ENCODE measurements around the gene MEIKIN.

The MEIKIN gene

GRCh38 chr5:131973089-131973712, 27.7 kb upstream of the MEIKIN start:
- DNase-seq: no peak

DNA sequence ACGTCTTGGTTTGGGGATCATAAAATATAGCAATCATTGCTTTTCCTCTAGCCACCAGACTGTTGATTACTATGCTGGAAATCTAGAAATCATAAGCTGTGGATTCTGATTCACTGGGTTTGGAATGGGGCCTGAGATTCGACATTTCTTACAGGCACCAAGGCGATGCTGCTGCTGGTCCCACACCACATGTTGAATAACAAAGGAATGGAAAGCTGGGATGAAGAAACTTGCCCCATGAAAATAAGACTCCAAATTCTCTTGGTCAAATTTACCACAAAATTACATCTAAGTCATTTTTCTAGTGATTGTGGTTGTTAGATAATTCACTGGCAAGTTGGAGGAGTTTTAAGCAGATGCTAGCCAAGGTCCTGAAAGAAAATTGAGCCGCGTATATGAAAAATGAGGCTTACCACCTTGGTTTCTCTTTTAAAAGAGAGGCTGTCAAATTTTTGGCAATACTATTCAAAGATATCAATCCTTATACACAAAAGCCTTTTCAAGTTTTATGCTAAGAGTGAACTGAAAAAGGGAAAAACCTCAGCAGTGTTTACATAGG, 23.0 kb upstream of the MEIKIN start:
- no peak for DNase-seq

DNA sequence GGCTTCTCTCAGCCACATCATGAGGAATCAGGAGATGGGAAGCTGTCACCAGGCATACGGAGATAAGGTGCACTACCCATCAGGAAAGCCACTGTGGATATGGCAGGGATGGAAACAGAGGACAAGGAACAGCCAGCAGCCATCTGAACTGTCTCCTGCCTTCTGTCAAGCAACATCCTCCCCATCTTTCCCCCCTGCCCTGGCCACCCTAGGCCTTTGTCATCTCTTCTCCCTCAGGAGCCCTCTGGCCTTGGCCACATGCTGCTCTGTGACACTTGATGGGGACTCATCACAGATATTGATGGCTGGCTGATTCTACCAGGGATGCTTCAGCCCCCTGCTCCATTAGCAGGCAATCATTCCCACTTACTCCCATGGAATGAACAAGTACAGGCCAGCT, 21.1 kb upstream of the MEIKIN start:
- no peak for DNase-seq

DNA sequence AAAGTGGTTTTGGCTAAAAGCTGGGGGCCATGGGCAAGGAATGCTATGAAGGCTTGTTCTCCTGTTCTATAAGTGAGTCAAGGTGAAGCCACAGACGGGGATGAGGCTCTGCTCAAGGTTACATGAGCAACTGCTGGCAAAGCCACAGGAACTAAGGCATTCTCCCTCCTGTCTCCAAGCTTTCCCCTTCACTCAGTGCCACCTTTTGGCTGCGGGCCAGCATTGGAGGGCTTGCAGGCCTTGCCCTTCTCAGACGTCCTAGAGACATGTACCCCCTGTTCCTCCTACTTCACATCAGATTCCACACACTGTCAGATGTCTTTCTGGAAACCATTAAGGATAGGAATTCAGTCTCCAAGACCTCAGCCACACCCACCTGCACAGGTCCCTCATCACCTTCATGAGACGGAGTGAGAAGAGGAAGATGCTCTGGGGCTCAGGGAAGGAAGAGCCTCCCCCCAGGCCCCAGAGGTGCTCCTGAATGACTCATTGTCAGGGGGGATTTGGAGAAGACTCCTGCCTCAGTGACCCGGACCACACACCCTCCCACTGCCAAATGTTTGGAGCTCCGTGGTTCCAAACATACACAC, 20.5 kb upstream of the MEIKIN start:
- no peak for DNase-seq

GRCh38 chr5:131959906-131960305, 14.4 kb upstream of the MEIKIN start:
- no peak for DNase-seq

DNA sequence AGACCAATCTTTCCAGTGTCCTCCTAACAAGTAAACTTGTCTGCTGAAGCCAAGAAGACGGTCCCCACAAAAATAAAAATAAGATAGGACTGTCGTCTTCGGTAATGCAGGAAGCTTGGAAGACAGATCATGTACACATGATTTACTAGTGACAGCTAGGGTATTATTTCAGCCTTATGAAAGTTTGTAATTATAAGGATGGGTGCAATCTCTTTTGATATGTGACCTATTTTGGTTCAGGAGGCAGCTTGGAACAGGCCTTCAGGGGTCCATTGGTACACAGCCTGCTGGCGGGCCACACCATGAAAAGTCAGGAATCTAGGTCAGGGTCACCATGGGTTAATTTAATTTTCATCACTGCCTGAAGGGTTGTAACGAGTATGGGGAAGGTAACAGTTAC, 13.7 kb upstream of the MEIKIN start:
- no peak for DNase-seq

- no peak for DNase-seq
Measured at GRCh38 chr5:131957721-131958441, 12.4 kb upstream of the MEIKIN start.

DNA sequence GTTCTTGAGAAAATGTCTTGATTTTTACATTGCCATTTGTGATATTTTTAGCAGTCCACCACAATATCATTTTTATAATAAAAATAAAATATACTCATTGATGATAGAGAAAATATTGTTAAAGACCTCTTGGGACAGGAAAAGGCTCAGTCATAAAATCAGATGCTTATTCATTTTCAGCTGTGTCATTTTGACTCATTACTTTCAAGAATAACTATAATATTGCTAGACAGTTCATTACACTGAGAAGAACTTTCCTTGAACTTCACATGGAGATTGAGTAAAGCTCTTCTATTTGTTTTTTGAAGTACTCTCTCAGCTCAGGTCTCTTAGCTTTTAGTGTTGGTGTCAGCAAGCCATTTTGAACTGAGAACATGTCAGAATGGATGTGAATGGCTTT, 8.5 kb upstream of the MEIKIN start:
- no peak for DNase-seq

DNA sequence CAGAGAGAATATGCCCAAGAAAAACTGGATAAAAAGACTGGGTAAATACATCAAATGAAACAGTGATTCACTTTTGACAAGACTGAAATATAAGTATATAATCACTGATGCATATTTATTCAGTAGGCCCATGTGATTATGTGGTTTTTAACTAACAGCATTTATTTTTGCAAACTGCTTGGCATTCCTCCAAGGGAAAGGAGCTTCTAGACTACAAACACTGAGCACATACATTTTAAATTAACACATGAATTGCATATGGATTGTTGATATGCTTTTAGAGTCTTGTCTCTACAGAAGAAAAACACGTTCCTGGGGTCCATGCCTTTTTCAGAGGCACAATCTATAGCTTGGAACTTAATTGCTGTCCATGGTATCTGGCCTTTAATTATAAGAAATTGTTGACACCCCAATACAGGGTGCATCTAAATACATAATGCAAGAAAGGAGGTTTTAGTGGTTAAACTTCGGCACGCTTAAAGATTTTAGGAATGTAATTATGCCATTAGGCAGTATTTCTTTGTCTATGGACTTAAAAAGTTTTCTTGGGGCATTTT, 6.9 kb upstream of the MEIKIN start:
- no peak for DNase-seq

DNA sequence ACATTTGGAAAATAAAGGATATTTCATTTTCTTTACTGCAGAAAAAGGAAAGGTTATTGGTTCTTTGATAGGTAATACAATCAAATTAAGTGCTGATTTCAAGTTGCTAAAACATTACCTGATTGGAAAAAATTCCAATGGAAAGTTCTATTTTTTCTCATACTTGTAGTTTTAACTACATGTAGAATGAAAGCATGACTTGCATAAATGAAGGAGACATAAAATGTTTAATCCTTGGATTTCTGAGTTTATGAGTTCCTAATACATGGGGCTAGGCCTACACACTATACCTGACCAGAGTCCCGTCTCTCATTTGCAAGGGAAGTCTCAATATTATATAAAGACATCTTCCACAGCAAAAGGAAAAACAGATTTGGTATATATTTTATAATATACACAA, 5.2 kb upstream of the MEIKIN start:
- DNase-seq: no peak

- no peak for DNase-seq
Measured at GRCh38 chr5:131947445-131947844, 2.0 kb upstream of the MEIKIN start.

DNA sequence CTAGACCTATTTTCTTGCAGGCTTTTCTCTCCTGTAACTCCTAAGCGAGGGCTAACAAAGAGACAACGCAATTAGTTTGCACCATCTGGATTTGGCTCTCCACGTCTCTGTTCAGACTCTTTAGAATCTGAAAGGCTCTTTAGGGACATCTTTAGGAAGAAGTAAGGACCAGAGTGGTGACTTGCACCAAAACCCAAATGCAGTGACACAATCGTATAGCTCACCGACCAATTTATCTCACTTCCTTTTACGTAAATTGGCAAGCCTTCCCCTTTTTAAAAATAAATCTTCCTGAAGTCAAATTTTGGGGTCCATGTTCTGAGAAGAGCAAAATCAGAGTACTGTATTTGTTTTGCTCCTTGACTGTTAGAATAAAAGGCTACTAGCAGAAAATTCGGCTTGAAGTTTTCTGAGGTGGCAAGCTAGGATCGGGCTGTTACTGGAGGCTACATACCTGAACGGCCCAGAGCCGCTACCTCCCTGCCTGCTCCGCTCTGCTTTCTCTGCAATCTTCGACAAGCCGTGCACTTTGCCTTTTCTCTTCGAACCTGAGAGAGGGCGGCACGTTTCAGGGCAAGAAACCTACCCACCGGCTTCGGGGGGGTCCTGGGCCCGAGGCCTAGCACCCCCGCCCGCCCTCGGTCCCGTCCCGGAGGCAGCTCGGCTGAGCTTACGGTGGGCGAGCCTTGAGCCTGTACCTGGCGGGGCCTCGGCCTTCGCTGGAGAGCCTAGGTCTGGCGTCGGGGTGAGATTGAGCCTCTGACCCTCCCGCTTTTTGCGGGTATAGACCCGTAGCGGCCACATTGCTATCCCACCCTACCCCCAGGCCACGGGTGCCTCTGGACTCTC, 537 bp downstream of the MEIKIN start:
- no peak for DNase-seq

DNA sequence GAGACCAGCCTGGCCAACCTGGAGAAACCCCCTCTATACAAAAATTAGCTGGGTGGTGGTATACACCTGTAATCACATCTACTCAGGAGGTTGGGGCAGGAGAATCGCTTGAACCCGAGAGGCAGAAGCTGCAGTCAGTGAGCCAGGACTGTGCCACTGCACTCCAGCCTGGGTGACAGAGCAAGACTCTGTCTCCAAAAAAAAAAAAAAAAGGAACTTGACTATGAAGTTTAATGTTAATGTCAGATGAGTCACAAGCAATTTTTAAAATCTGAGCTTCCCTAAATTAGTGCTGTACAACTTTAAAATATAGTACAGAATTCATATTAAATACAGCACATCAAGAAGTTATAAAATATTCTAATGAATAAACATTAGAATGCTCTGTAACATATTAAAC, 1.5 kb downstream of the MEIKIN start:
- DNase-seq: no peak

DNA sequence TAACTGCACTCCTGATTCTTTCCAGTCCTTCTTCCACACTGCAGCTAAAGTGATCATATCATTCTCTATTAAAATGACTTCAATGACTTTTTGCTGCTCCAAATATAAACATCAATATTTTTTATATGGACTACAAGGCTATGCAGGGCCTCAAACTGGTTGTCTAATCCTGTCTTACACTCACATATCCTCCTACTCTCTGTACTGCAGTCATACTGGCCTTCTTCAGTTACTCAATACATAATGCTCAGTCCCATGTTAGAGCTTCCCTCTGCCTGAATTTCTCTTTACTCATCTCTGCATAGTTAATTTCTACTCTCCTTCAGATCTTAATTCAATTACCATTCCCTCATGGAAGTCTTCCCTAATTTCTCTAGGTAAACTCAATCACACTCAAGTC, 3.4 kb downstream of the MEIKIN start:
- no peak for DNase-seq

DNA sequence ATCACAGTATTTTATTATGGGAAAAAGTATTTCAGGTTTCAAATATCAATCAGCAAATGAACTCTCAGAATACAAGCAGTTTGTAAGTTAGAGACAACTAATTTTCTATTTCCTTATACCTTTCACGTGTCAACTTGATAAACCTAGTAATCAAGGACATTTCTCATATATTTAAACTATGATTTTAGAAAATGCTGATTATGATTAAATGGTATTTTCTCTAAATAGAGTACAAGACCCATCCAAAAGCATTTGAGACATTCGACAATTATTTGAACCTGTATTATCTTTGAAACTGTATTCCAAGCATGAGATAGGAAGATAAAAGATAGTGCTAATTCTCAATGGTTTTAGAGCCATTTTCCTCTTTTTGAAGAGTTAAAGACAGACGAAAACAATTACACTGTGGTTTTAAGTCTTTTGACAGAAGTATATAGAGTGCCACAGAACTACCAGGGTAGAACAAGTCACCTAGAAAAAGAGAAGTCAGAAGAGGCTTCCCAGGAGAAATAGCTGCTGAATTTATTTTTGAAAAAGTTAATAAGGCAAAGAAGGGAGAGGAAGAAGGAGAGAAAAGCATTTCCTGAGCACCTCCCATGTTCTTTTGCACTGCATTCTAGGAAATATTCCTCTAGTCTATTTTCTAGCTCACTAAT, 5.6 kb downstream of the MEIKIN start:
- DNase-seq: no peak

DNA sequence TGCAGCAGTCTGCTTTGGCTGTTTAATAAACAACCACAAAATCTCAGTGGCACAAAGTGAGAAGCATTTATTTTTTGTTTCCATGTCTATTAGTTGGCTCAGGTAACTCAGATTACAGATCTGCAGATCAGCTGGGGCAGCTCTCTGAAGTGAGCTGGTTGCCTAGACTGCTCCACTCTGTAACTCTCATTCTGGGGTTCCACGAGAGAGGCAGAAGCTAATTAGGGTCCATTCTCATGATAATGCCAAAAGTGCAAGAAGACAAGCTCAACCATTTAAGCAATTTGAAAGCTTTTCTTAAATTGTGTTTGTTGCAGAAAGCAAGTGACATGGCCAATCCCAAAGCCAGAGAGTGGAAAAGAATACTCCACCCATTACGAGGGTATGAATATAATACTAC, 13.2 kb downstream of the MEIKIN start:
- DNase-seq: no peak

DNA sequence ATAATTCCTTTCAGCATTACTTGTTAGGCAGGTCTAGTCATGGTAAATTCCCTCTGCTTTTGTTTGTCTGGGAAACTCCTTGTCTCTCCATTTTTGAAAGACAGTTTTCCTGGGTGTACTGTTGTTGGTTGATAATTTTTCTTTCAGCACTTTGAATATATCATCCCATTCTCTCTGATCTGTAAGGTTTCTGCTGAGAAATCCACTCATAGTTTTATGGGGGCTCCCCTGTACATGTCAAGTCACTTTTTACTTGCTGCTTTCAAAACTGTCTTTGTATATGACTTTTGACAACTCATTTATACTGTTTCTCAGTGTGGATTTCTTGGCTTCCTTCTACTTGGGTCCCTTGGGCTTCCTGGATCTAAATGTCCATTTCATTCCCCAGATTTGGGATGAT, 16.5 kb downstream of the MEIKIN start:
- no peak for DNase-seq

GRCh38 chr5:131926168-131926567, 19.3 kb downstream of the MEIKIN start:
- DNase-seq: no peak

DNA sequence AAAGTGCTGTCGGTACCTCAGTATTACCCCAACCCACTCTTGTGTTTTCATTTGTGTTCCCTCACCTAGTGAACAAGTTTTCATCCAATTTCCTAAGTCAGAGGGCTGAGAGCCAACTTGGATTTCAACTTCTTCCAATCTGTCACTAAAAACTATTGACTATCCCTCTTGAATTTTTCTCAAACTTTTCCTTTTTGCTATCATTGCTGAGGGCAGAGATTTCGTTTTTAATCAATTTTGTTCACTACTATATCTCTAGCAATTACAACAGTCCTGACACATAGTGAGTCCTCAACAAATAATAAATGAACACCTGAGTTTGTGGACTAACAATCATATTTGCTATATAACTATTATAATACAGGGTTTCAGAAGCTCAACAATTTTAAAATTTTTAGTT, 29.0 kb downstream of the MEIKIN start:
- no peak for DNase-seq

DNA sequence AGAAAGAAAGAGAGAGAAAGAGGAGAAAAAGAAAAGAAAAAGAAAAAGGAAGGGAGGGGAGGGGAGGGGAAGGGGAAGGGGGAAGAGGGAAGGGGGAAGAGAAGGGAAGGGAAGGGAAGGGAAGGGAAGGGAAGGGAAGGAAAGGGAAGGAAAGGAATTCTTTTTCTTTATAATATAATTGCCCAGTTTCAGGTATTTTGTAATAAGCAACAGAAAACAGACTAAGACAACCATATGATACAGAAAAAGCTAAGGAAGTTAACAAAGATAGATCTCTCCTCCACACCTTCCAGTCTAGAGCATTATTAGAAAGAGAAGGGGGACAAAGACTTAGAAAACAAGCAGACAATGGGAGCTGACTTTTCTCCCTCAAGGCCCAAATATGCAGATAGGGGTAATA, 31.0 kb downstream of the MEIKIN start:
- no peak for DNase-seq

DNA sequence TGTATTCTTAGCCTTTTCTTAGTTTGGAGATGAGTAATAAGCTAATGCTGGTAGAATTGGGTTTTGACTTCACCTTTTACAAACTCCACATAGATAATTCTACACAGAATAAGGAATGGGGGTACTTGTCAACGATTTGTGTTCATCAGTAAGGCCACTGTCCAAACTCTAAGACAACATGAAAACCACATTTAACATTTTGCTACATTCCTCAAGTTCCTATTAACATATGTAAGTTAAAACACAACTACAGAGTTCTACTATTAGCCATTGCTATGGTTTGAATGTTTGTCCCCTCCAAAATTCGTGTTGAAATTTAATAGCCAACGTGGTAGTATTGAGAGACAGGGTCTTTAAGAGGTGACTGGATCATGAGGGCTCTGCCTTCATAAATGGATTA, 31.9 kb downstream of the MEIKIN start:
- DNase-seq: no peak

DNA sequence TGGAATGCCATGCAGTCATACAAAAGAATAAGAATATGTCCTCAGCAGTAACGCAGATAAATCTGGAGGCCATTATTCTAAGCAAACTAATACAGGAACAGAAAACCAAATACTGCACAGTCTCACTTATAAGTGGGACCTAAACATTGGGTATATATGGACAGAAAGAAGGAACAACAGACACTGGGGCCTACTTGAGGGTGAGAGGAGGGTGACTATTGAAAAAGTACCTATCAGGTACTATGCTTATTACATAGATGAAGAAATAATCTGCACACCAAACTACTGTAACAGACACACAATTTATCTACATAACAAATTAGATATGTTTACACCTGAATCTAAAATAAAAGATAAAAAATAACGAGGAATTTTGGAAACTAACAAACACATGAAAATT, 38.8 kb downstream of the MEIKIN start:
- DNase-seq: no peak
